Measurements from ENCODE around the gene SLC24A3.

The SLC24A3 gene

GRCh38 chr20:19713822-19714578, 501.6 kb downstream of the SLC24A3 start:
- no peak for DNase-seq (ENCODE audit: low read depth)

GRCh38 chr20:19714579-19714840, 502.1 kb downstream of the SLC24A3 start:
- no peak for DNase-seq (ENCODE audit: low read depth)

DNA sequence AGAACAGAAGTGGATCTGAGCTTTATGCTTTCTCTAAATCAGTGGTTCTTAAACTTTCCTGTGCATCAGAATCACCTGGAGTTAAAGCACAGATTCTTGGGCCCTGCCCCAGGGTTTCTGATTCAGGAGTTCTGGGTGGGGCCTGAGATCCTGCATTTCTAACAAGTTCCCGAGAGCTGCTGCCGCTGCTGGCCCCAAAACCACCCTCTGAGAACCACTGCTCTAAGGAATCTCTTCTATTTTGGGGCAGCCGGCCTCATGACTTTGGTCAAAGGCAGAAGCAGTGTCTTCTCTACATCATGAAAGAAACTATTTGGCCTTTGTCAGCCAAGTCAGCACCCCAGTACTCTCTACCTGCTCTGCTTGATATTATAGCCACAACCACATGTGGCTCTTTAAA, 503.5 kb downstream of the SLC24A3 start:
- no peak for DNase-seq (ENCODE audit: low read depth)

DNA sequence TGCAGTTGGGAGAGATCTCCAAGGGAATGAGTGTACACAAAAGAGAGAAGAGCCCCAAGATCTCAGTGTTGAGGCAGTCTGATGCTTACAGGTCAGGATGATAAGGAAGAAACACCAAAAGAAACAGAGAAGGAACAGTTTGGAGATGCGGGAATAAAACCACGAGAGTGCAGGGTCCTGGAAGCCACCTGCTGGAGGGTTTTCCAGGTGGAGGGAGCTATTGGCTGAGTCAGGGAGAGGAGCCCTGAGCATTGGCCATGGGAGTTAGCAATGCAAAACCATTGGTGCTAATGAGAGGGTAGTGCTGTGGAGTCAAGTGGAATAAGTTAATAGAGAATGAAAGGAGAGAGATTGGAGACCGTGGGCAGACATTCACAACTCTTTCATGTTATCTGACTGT, 506.4 kb downstream of the SLC24A3 start:
- DNase-seq (ENCODE audit: low read depth), result no peak

DNA sequence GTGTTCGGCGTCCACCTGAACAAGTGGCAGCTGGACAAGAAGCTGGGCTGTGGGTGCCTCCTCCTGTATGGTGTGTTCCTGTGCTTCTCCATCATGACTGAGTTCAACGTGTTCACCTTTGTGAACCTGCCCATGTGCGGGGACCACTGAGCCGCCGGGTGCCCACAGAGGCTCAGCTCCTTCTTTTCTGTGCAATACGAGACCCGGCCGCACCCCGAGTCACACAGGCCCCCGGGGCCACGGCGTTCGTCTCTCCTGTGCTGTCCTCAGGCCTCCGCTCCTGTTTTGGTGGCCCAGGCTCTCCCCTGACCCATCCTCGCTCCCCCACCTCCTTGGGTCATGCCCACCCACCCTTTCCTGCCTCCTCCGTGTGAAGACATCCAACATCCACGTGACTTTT, 508.5 kb downstream of the SLC24A3 start:
- DNase-seq (ENCODE audit: low read depth), result no peak

GRCh38 chr20:19723051-19723450, 510.6 kb downstream of the SLC24A3 start:
- no peak for DNase-seq (ENCODE audit: low read depth)

- no peak for DNase-seq (ENCODE audit: low read depth)
Measured at GRCh38 chr20:19723813-19724430, 511.5 kb downstream of the SLC24A3 start.

- DNase-seq (ENCODE audit: low read depth), result no peak
Measured at GRCh38 chr20:19725373-19725772, 512.9 kb downstream of the SLC24A3 start.

DNA sequence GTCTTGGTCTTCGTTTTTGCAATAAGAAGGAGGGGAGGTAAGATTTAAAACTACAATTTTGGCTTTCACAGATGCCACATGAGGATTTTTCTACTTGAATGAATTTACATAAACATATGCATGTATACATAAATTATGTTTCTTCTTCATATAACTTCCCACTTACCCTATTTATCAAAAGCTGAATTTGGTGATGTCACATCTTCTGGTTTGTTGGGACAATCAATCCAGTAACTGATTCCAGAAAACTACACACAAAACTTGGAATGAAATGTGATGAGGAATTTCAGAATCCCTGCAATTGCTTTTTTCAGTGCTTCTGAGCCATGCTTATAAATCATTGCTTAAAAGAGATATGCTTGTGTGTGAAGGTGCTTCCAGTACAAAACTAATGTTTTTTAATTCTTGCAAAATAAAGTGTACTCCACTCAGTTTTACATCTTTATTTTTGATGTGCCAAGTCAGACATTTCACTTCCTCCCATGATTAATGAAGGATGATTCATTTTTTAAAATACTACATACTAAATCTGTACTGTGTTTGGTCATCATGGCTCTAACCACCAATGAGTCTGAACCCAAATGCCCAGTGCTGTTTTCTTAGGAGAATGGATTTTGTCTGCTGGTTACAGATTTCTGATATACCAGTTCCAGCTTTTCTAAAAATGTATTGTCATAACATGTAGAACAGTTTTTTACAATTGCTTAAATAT, 513.5 kb downstream of the SLC24A3 start:
- DNase-seq (ENCODE audit: low read depth), result no peak

GRCh38 chr20:19727251-19727847, 514.9 kb downstream of the SLC24A3 start:
- DNase-seq (ENCODE audit: low read depth), result no peak

DNA sequence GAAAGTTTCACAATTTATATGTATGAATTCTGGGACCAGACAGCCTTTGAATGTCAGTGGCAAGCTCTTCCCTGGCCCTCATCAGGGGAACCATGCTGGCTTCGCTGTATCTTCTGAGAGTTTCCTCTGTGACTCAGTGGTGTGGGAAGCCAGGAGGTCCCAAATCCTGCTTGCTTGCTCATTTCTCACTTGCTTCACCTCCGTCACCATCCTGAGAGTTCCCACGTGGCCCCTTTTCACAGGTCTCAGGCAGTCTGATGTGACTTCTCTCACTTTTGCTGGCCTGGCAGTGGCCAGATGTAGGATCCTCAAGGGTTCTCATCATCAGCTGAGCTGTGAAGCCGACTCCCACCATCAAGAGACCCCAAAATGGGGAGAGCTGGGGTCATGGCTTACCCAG, 517.2 kb downstream of the SLC24A3 start:
- no peak for DNase-seq (ENCODE audit: low read depth)

- no peak for DNase-seq (ENCODE audit: low read depth)
Measured at GRCh38 chr20:19730706-19731105, 518.3 kb downstream of the SLC24A3 start.

DNA sequence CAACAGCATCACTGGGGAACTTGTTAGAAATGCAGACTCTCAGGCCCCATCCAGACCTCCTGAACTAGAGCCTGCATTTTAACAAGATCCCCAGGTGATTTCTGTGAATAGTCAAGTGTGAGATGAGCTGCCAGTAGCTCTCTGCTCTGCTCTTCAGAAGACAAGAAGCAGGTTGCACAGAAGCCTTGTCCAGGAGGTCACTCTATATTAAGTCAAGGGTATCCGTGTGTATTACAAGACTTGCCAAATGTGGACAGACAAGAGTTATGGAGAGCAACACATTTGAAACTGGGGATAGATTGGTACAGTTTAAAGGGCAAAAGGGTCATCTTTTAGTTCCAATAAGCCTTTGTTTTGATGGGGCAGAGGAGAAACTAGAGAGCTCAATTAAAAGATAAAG, 522.4 kb downstream of the SLC24A3 start:
- no peak for DNase-seq (ENCODE audit: low read depth)

DNA sequence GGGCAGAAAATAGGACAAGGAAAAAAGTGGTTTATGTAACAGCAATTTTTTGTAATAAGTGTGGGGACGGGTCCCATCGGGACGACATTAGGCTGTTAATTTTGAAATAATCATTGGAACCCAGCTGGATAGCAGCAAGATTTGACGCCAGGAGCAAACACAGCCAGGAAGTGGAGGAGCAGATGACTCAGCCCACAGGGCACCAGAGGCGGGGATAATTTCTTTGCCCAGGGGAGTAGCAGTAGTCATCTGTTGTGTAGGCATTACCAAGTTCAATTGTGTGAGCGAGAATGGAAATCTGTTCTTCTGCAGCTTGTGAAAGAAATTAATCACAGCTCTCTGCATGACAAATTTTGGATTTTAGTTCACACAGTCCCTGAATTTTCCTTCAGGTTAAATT, 523.0 kb downstream of the SLC24A3 start:
- no peak for DNase-seq (ENCODE audit: low read depth)

DNA sequence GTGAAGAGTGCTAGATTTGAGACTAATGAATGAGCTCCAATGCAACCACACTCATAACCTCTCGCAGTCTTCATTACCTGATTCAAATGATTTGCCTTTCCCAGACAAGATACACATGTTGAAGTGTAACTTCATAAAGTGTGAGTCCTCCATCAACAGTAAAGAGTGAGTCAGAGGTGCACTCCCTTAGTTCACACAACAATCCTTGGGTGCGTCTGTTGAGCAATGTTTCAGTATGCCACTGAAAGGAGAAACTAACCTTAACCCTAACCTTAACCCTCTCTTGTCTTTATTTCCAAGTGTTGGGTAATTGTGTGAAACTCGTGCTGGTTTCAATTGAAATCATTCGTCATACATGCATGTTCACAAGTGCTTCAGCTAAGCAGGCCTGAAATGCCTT, 524.6 kb downstream of the SLC24A3 start:
- DNase-seq (ENCODE audit: low read depth), result no peak

GRCh38 chr20:19738951-19739350, 526.5 kb downstream of the SLC24A3 start:
- no peak for DNase-seq (ENCODE audit: low read depth)

GRCh38 chr20:19739351-19739750, 526.9 kb downstream of the SLC24A3 start:
- DNase-seq (ENCODE audit: low read depth), result no peak

DNA sequence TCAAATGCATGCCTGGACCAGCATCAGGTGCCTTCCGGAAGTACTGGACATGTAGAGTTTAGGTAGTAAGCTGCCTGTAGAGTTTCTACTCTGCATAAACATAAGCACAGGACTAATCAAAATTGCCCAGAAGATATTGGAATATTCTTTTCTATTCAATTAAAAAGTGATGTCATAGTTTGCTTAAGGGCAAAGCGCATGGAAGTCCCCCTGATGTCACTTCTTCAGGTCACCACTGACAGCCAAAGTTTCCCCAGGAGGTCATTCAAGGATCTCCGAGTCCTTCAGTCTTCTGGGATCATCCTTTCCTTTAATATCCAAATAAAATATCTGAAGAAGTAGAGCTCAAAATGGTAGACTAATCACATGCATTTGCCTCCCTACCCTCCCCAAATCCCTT, 528.1 kb downstream of the SLC24A3 start:
- no peak for DNase-seq (ENCODE audit: low read depth)

DNA sequence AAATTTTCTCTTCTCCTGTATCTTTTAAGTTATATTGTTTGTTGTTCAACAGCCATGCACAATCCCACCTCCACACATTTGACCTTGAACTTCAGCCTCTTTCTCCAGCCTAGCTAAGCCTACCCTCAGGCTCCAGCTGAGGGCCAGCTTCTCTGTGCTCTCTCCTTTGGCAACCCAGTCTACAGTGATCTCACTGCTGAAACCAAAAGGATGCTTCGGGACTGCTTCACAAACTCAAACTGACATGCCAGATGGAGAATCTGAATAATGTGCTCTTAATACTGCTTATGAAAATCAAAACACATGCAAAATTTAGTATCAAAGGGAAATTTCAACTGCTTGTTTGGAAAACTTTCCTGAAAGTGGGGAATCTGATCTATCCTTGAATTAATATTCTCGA, 529.5 kb downstream of the SLC24A3 start:
- DNase-seq (ENCODE audit: low read depth), result no peak

GRCh38 chr20:19742974-19743639, 530.7 kb downstream of the SLC24A3 start:
- DNase-seq (ENCODE audit: low read depth), result no peak

- no peak for DNase-seq (ENCODE audit: low read depth)
Measured at GRCh38 chr20:19743640-19743995, 531.2 kb downstream of the SLC24A3 start.

- no peak for DNase-seq (ENCODE audit: low read depth)
Measured at GRCh38 chr20:19745106-19745505, 532.7 kb downstream of the SLC24A3 start.

- no peak for DNase-seq (ENCODE audit: low read depth)
Measured at GRCh38 chr20:19745584-19745983, 533.1 kb downstream of the SLC24A3 start.
